ENCODE measurements around the gene SBK2. TPM values are rescaled to one million over a fixed set of nuclear protein-coding genes. Genes with fewer than 3 reads are reported as not detected.

SBK2 gene
- polyA plus RNA-seq, 1 donor from 2014 or later: not detected

- Histone ChIP-seq H4K20me1 (ENCODE audit: insufficient read depth) (no peaks in the 10 kb centered on the region), H3K9me2 (ENCODE audit: insufficient read depth, low read length) (no peaks in the 10 kb centered on the region), H3K36me3 (ENCODE audit: insufficient read depth, low read length) (no peaks in the 10 kb centered on the region), H2AFZ (ENCODE audit: low read depth, low read length) (no peak overlapping the region), H3K79me2 (replicated peaks; ENCODE audit: insufficient read depth, low read length) (no peaks in the 10 kb centered on the region), H3K27ac (ENCODE audit: low read length) (no peak overlapping the region), H3K4me3 (ENCODE audit: low read length) (no peak overlapping the region), H3K9me3 (ENCODE audit: low read length) (no peaks in the 10 kb centered on the region), H3K9ac (ENCODE audit: low read length) (no peak overlapping the region), H3K27me3 (ENCODE audit: insufficient read depth, low read depth, low read length) (no peaks in the 10 kb centered on the region), H3K4me2 (ENCODE audit: low read length) (no peak overlapping the region), H3F3A (ENCODE audit: insufficient read depth, low read length, poor library complexity, severe bottlenecking) (no peaks in the 10 kb centered on the region)
- TF ChIP-seq MXI1 (conservative IDR thresholded peaks at IDR 0.05; ENCODE audit: poor library complexity, severe bottlenecking) (no peak), TAF1 (IDR thresholded peaks at IDR 0.05; ENCODE audit: low read depth) (no peak), EP300 (conservative IDR thresholded peaks at IDR 0.05; ENCODE audit: poor library complexity, severe bottlenecking) (no peak), CTCF (IDR thresholded peaks at IDR 0.05; ENCODE audit: poor library complexity, severe bottlenecking) (no peak), EZH2 (IDR thresholded peaks at IDR 0.05; ENCODE audit: borderline replicate concordance, insufficient read depth, low read length, poor library complexity, severe bottlenecking) (no peak), POLR2AphosphoS5 (IDR thresholded peaks at IDR 0.05) (no peak), RAD21 (conservative IDR thresholded peaks at IDR 0.05) (no peak), REST (IDR thresholded peaks at IDR 0.05; ENCODE audit: borderline replicate concordance) (no peak), SMC3 (conservative IDR thresholded peaks at IDR 0.05; ENCODE audit: poor library complexity) (no peak)
Measured at GRCh38 chr19:55492362-55492944, 44.5 kb downstream of the SBK2 start.

- Histone ChIP-seq H3K9ac (ENCODE audit: low read length) (no peak overlapping the region), H3K9me3 (ENCODE audit: low read length) (no peaks in the 10 kb centered on the region), H3K36me3 (ENCODE audit: insufficient read depth, low read length) (no peaks in the 10 kb centered on the region), H2AFZ (ENCODE audit: low read depth, low read length) (no peak overlapping the region), H4K20me1 (ENCODE audit: insufficient read depth) (no peaks in the 10 kb centered on the region), H3K9me2 (ENCODE audit: insufficient read depth, low read length) (no peaks in the 10 kb centered on the region), H3K4me3 (ENCODE audit: low read length) (no peak overlapping the region), H3F3A (ENCODE audit: insufficient read depth, low read length, poor library complexity, severe bottlenecking) (no peaks in the 10 kb centered on the region), H3K27me3 (ENCODE audit: insufficient read depth, low read depth, low read length) (no peaks in the 10 kb centered on the region), H3K79me2 (replicated peaks; ENCODE audit: insufficient read depth, low read length) (no peaks in the 10 kb centered on the region), H3K27ac (ENCODE audit: low read length) (no peak overlapping the region), H3K4me2 (ENCODE audit: low read length) (no peak overlapping the region)
- no peak for TF ChIP-seq CTCF (IDR thresholded peaks at IDR 0.05; ENCODE audit: poor library complexity, severe bottlenecking)
Measured at GRCh38 chr19:55491546-55492360, 45.2 kb downstream of the SBK2 start.
